SK-N-SH (cell line): ENCODE measurements around the gene GLTPD2. TPM values are rescaled to one million over a fixed set of nuclear protein-coding genes. Genes with fewer than 3 reads are reported as not detected.

Experiments used
- CTCF ChIA-PET: fragments of 300-600, 350-600 bp; formaldehyde crosslinking; extraction: SDS; loops from one replicate; lab custom pipeline; 2021; lab: Yijun Ruan, JAX
- POLR2A ChIA-PET: fragments of 350-600 bp; sonication (Branson Sonifier 250); formaldehyde crosslinking; extraction: SDS; loops from one replicate; lab custom pipeline; 2020; ENCODE audit warnings: antibody characterized with exemption, inconsistent platforms; lab: Yijun Ruan, JAX
- DNase-seq: peaks from one replicate; pipeline ENCODE4 v3.0.0; 2012
- H2AFZ ChIP-seq: fragments of 200-600 bp; sonication (generic); 2 replicates; pipeline ENCODE4 v1.8.1; 2016; ENCODE audit warnings: antibody characterized with exemption, mild to moderate bottlenecking, low read depth
- H3F3A ChIP-seq: fragments of 200-600 bp; sonication (generic); replicated peaks from 2 replicates; pipeline ENCODE3; 2016; ENCODE audit warnings: antibody characterized with exemption, mild to moderate bottlenecking; ENCODE audit not compliant: insufficient read depth
- H3K27ac ChIP-seq, 2 experiments: fragments of 200-500 bp in 1 of 2; fragments of 200-600 bp in 1 of 2; sonication (Bioruptor generic) in 1 of 2; sonication (generic), shearing (Covaris generic) in 1 of 2; 2 replicates each; pipeline versions ENCODE4 v1.5.1 to v1.6.1; 2014 to 2016; ENCODE audit warnings: low read depth in 2 of 2, inconsistent platforms in 1 of 2, low read length in 1 of 2, mild to moderate bottlenecking in 1 of 2, mixed read lengths in 1 of 2
- H3K27me3 ChIP-seq: fragments of 200-600 bp; sonication (generic), shearing (Covaris generic); 2 replicates; pipeline ENCODE4 v1.6.1; 2016; ENCODE audit warnings: mixed run types; ENCODE audit not compliant: insufficient read depth
- H3K36me3 ChIP-seq, 2 experiments: fragments of 200-500 bp in 1 of 2; fragments of 200-600 bp in 1 of 2; sonication (Bioruptor generic) in 1 of 2; sonication (generic) in 1 of 2; replicated peaks in 1 of 2; 2 replicates each; pipeline versions ENCODE3 to v1.5.1; 2014 to 2016; ENCODE audit warnings: low read length in 1 of 2, mild to moderate bottlenecking in 1 of 2; ENCODE audit not compliant: insufficient read depth in 2 of 2, control insufficient read depth in 1 of 2
- H3K4me1 ChIP-seq, 2 experiments: fragments of 200-500 bp in 1 of 2; fragments of 200-600 bp in 1 of 2; sonication (Bioruptor generic) in 1 of 2; sonication (generic), shearing (Covaris generic) in 1 of 2; 2 replicates each; pipeline versions ENCODE4 v1.5.1 to v1.6.1; 2014 to 2016; ENCODE audit warnings: low read depth in 1 of 2, low read length in 1 of 2, mixed run types in 1 of 2; ENCODE audit not compliant: insufficient read depth in 2 of 2, control insufficient read depth in 1 of 2
- H3K4me2 ChIP-seq: fragments of 200-600 bp; sonication (generic), shearing (Covaris generic); 2 replicates; pipeline ENCODE4 v1.6.1; 2017; ENCODE audit warnings: mixed run types
- H3K4me3 ChIP-seq, 2 experiments: fragments of 200-500 bp in 1 of 2; fragments of 200-600 bp in 1 of 2; sonication (Bioruptor generic) in 1 of 2; sonication (generic), shearing (Covaris generic) in 1 of 2; 2 replicates each; pipeline versions ENCODE4 v1.5.1 to v1.8.1; 2014 to 2016; ENCODE audit warnings: low read depth in 2 of 2, inconsistent platforms in 1 of 2, low read length in 1 of 2, mild to moderate bottlenecking in 1 of 2, mixed read lengths in 1 of 2, moderate library complexity in 1 of 2
- H3K79me2 ChIP-seq: fragments of 200-600 bp; sonication (generic); 2 replicates; pipeline ENCODE4 v1.8.1; 2017; ENCODE audit warnings: mild to moderate bottlenecking; ENCODE audit not compliant: insufficient read depth
- H3K9ac ChIP-seq: fragments of 200-600 bp; sonication (generic); 2 replicates; pipeline ENCODE4 v1.6.1; 2017; ENCODE audit warnings: mixed run types
- H3K9me2 ChIP-seq: fragments of 200-600 bp; sonication (generic); 2 replicates; pipeline ENCODE4 v1.6.1; 2017; ENCODE audit warnings: mixed run types
- H3K9me3 ChIP-seq: fragments of 200-600 bp; sonication (generic); 2 replicates; pipeline ENCODE4 v1.6.1; 2017; ENCODE audit warnings: mixed run types, mild to moderate bottlenecking, moderate library complexity
- H4K20me1 ChIP-seq: fragments of 200-600 bp; sonication (generic); 2 replicates; pipeline ENCODE4 v1.6.1; 2017; ENCODE audit warnings: mild to moderate bottlenecking, mixed run types; ENCODE audit not compliant: insufficient read depth
- EP300 ChIP-seq, 2 experiments: IDR thresholded peaks; 2 replicates each; pipeline versions ENCODE4 v1.4.0 to v1.6.1; 2012; ENCODE audit warnings: borderline replicate concordance in 1 of 2, low read depth in 1 of 2, low read length in 1 of 2
- FOXJ3 ChIP-seq: sonication (generic); formaldehyde crosslinking; IDR thresholded peaks from 2 replicates; pipeline ENCODE4 v1.5.1; 2020; ENCODE audit warnings: mild to moderate bottlenecking, missing genetic modification reagents
- GATA2 ChIP-seq: sonication (generic); formaldehyde crosslinking; IDR thresholded peaks from 2 replicates; pipeline ENCODE4 v1.5.0; 2020; ENCODE audit warnings: mild to moderate bottlenecking, missing genetic modification reagents
- IRF3 ChIP-seq: fragments of 150-350 bp; IDR thresholded peaks from 2 replicates; pipeline ENCODE4 v1.6.1; 2016; ENCODE audit warnings: mild to moderate bottlenecking, low read depth, low read length
- MEF2A ChIP-seq: IDR thresholded peaks from 2 replicates; pipeline ENCODE4 v1.4.0; 2012; ENCODE audit warnings: low read depth, borderline replicate concordance
- MXI1 ChIP-seq: IDR thresholded peaks from 2 replicates; pipeline ENCODE4 v1.6.1; 2012; ENCODE audit warnings: mild to moderate bottlenecking, low read depth, low read length, improper control_type of control experiment
- NFIC ChIP-seq: IDR thresholded peaks from 2 replicates; pipeline ENCODE4 v1.4.0; 2012; ENCODE audit warnings: borderline replicate concordance
- PBX3 ChIP-seq: IDR thresholded peaks from 2 replicates; pipeline ENCODE4; 2012
- POLR2AphosphoS5 ChIP-seq: IDR thresholded peaks from 2 replicates; pipeline ENCODE4 v1.6.1; 2012; ENCODE audit warnings: low read depth, low read length
- RAD21 ChIP-seq: IDR thresholded peaks from 2 replicates; pipeline ENCODE4 v1.6.1; 2012; ENCODE audit warnings: mild to moderate bottlenecking, low read length
- RFX5 ChIP-seq: IDR thresholded peaks from 2 replicates; pipeline ENCODE4 v1.6.1; 2012; ENCODE audit warnings: mild to moderate bottlenecking, improper control_type of control experiment, low read length
- SIN3A ChIP-seq: IDR thresholded peaks from 2 replicates; pipeline ENCODE4 v1.6.1; 2012; ENCODE audit warnings: low read depth, mild to moderate bottlenecking, low read length, moderate library complexity, borderline replicate concordance
- SMC3 ChIP-seq: IDR thresholded peaks from 2 replicates; pipeline ENCODE4 v1.6.1; 2012; ENCODE audit warnings: low read depth, low read length, improper control_type of control experiment
- TCF12 ChIP-seq: IDR thresholded peaks from 2 replicates; pipeline ENCODE4 v1.4.0; 2012
- USF2 ChIP-seq: fragments of 150-350 bp; IDR thresholded peaks from 2 replicates; pipeline ENCODE4 v1.6.1; 2017; ENCODE audit warnings: antibody characterized with exemption, low read length, low read depth, borderline replicate concordance
- WGBS: methylation state at CpG from one replicate; pipeline ENCODE4 v1.1.6; 2017; ENCODE audit warnings: low lambda C conversion rate; 5-methylcytosine and 5-hydroxymethylcytosine counted together
- polyA plus RNA-seq, 3 experiments: library from polyadenylated mRNA; depleted of rRNA; stranded (reverse); fragments of >200 nt; gene quantifications; 2 replicates each; pipeline ENCODE4 v1.2.3, GENCODE V29; 2012
- TF ChIP-seq, protein P1 (sequence below): IDR thresholded peaks from 2 replicates; pipeline ENCODE4 v1.6.1; 2012; ENCODE audit warnings: mild to moderate bottlenecking, low read depth, low read length, moderate library complexity
- TF ChIP-seq, protein P2 (sequence below): IDR thresholded peaks from 2 replicates; pipeline ENCODE4 v1.4.0; 2012; ENCODE audit warnings: low read depth, borderline replicate concordance

The GLTPD2 gene
- polyA plus RNA-seq, 1 of the 3 experiments (the other 2 are of a cell fraction) = not detected

GRCh38 chr17:4753392-4753791 lies 35.4 kb upstream of the GLTPD2 start (continued):
- TF ChIP-seq, protein P1, sequence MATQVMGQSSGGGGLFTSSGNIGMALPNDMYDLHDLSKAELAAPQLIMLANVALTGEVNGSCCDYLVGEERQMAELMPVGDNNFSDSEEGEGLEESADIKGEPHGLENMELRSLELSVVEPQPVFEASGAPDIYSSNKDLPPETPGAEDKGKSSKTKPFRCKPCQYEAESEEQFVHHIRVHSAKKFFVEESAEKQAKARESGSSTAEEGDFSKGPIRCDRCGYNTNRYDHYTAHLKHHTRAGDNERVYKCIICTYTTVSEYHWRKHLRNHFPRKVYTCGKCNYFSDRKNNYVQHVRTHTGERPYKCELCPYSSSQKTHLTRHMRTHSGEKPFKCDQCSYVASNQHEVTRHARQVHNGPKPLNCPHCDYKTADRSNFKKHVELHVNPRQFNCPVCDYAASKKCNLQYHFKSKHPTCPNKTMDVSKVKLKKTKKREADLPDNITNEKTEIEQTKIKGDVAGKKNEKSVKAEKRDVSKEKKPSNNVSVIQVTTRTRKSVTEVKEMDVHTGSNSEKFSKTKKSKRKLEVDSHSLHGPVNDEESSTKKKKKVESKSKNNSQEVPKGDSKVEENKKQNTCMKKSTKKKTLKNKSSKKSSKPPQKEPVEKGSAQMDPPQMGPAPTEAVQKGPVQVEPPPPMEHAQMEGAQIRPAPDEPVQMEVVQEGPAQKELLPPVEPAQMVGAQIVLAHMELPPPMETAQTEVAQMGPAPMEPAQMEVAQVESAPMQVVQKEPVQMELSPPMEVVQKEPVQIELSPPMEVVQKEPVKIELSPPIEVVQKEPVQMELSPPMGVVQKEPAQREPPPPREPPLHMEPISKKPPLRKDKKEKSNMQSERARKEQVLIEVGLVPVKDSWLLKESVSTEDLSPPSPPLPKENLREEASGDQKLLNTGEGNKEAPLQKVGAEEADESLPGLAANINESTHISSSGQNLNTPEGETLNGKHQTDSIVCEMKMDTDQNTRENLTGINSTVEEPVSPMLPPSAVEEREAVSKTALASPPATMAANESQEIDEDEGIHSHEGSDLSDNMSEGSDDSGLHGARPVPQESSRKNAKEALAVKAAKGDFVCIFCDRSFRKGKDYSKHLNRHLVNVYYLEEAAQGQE = no peak
- TF ChIP-seq POLR2AphosphoS5 (no peak), IRF3 (no peak), FOXJ3 (CRISPR knock-in tag) (no peak), MXI1 (no peak), TCF12 (no peak), USF2 (no peak)
- TF ChIP-seq, protein P2, sequence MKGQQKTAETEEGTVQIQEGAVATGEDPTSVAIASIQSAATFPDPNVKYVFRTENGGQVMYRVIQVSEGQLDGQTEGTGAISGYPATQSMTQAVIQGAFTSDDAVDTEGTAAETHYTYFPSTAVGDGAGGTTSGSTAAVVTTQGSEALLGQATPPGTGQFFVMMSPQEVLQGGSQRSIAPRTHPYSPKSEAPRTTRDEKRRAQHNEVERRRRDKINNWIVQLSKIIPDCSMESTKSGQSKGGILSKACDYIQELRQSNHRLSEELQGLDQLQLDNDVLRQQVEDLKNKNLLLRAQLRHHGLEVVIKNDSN = no peak

DNA sequence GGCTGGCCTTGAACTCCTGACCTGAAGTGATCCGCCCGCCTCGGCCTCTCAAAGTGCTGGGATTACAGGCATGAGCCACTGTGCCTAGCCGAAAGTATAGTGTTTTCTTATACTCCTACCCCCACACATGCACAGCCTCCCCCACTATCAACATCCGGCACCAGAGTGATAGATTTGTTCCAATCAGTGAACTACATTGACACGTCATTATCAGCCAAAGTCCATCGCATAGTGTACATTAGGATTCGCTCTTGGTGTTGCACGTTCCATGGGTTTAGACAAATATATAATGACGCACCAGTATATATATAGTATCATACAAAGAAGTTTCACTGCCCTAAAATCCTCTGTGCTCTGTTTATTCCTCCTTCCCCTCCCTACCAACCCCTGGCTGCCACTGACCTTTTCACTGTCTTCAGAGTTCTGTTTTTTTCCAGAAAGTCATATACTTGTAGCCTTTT lies 29.0 kb upstream of the GLTPD2 start:
- Histone ChIP-seq H3F3A (no peaks in the 10 kb centered on the region), H3K27ac (no peak overlapping the region), H3K9me3 (no peaks in the 10 kb centered on the region), H3K27me3 (peaks cover 52% of the 10 kb centered on the region)
- 41% methylated on average over 10 of the region's 10 CpGs for WGBS
- TF ChIP-seq PBX3 (no peak), FOXJ3 (CRISPR knock-in tag) (no peak), GATA2 (CRISPR knock-in tag) (no peak), RFX5 (no peak), SIN3A (no peak), MXI1 (no peak), MEF2A (no peak), POLR2AphosphoS5 (no peak), EP300 (IDR thresholded peaks at IDR 0.05; ENCODE audit: borderline replicate concordance in 1 of 2, low read depth in 1 of 2, low read length in 1 of 2) (no peak), SMC3 (no peak), NFIC (no peak), RAD21 (no peak)
- TF ChIP-seq, all 33 proteins: peak for 0
- Histone ChIP-seq H3K36me3 (no peaks in the 10 kb centered on the region), H4K20me1 (no peaks in the 10 kb centered on the region), H3K4me1 (no peaks in the 10 kb centered on the region), H3K9me2 (no peaks in the 10 kb centered on the region), H3K4me2 (no peak overlapping the region), H3K79me2 (no peaks in the 10 kb centered on the region), H3K4me3 (no peak overlapping the region), H2AFZ (no peak overlapping the region), H3K9ac (no peak overlapping the region)
- ChIA-PET POLR2A (no interaction called here), CTCF (no interaction called here)
- DNase-seq = no peak
